Measurements from ENCODE around the gene IL19.
A peak's percentile ranks its signal among the peaks of the same experiment; 100 is the strongest.

IL19 gene

GRCh38 chr1:206863266-206863665 lies 92.7 kb downstream of the IL19 start:
- Histone ChIP-seq H2AFZ (ENCODE audit: low read depth, low read length) (no peak overlapping the region), H4K20me1 (ENCODE audit: insufficient read depth, low read length) (no peaks in the 10 kb centered on the region), H3K4me2 (ENCODE audit: insufficient read depth, low read length) (no peak overlapping the region), H3K27me3 (ENCODE audit: insufficient read depth, low read length, poor library complexity) (no peaks in the 10 kb centered on the region), H3K4me1 (ENCODE audit: insufficient read depth, low read length) (peaks cover 4% of the 10 kb centered on the region; the same call in 1 of the 2 replicates), H3K4me3 (ENCODE audit: low read depth in 1 of 2, low read length in 2 of 2) (no peak overlapping the region), H3K36me3 (ENCODE audit: insufficient read depth, low read length) (no peaks in the 10 kb centered on the region), H3K9ac (ENCODE audit: low read depth, low read length) (no peak overlapping the region), H3K79me2 (ENCODE audit: insufficient read depth, low read length) (no peaks in the 10 kb centered on the region), H3K27ac (ENCODE audit: low read length) (no peak overlapping the region), H3K9me3 (ENCODE audit: insufficient read depth, low read length, severe bottlenecking) (no peaks in the 10 kb centered on the region)
- DNase-seq (no peak), ATAC-seq (ENCODE audit: insufficient read depth, low read depth) (no peak)
- TF ChIP-seq CTCF (IDR thresholded peaks at IDR 0.05; ENCODE audit: borderline replicate concordance, extremely low read depth, low read length, poor library complexity, severe bottlenecking) (no peak), EZH2 (IDR thresholded peaks at IDR 0.05; ENCODE audit: borderline replicate concordance, low read depth, low read length, severe bottlenecking) (no peak)

GRCh38 chr1:206864939-206865671 lies 94.5 kb downstream of the IL19 start, which contains the start of gene IL20:
Gene IL20, plus strand, starts transcription at chr1:206865623. Its CDS starts 230 bp downstream, at chr1:206865853.
- Histone ChIP-seq H4K20me1 (ENCODE audit: insufficient read depth, low read length) (no peaks in the 10 kb centered on the region), H2AFZ (ENCODE audit: low read depth, low read length) (no peak within 1 kb of the TSS), H3K36me3 (ENCODE audit: insufficient read depth, low read length) (no peaks in the 10 kb centered on the region), H3K79me2 (ENCODE audit: insufficient read depth, low read length) (no peaks in the 10 kb centered on the region), H3K27ac (ENCODE audit: low read length) (no peak within 1 kb of the TSS), H3K27me3 (ENCODE audit: insufficient read depth, low read length, poor library complexity) (no peaks in the 10 kb centered on the region), H3K9ac (ENCODE audit: low read depth, low read length) (no peak within 1 kb of the TSS), H3K4me1 (ENCODE audit: insufficient read depth, low read length) (no peaks in the 10 kb centered on the region), H3K4me2 (ENCODE audit: insufficient read depth, low read length) (no peak within 1 kb of the TSS), H3K9me3 (ENCODE audit: insufficient read depth, low read length, severe bottlenecking) (no peaks in the 10 kb centered on the region), H3K4me3 (ENCODE audit: low read depth in 1 of 2, low read length in 2 of 2) (no peak within 1 kb of the TSS)
- DNase-seq, result peak; percentile 65
- TF ChIP-seq EZH2 (IDR thresholded peaks at IDR 0.05; ENCODE audit: borderline replicate concordance, low read depth, low read length, severe bottlenecking), result no peak
- TF ChIP-seq CTCF (IDR thresholded peaks at IDR 0.05; ENCODE audit: borderline replicate concordance, extremely low read depth, low read length, poor library complexity, severe bottlenecking), result peak; percentile 87
- ATAC-seq (ENCODE audit: insufficient read depth, low read depth), result peak; percentile 72; the same call in 1 of the 3 replicates

- H3K27me3 ChIP-seq (ENCODE audit: insufficient read depth, low read length, poor library complexity), result no peaks in the 10 kb centered on the region
- no peaks in the 10 kb centered on the region for H3K79me2 ChIP-seq (ENCODE audit: insufficient read depth, low read length)
- no peak overlapping the region for H3K4me2 ChIP-seq (ENCODE audit: insufficient read depth, low read length)
- H3K9me3 ChIP-seq (ENCODE audit: insufficient read depth, low read length, severe bottlenecking), result no peaks in the 10 kb centered on the region
- no peak overlapping the region for H3K9ac ChIP-seq (ENCODE audit: low read depth, low read length)
- H3K4me1 ChIP-seq (ENCODE audit: insufficient read depth, low read length), result no peaks in the 10 kb centered on the region
- H3K4me3 ChIP-seq (ENCODE audit: low read depth in 1 of 2, low read length in 2 of 2), result no peak overlapping the region
- H2AFZ ChIP-seq (ENCODE audit: low read depth, low read length), result no peak overlapping the region
- no peaks in the 10 kb centered on the region for H4K20me1 ChIP-seq (ENCODE audit: insufficient read depth, low read length)
- ATAC-seq (ENCODE audit: insufficient read depth, low read depth) (no peak), DNase-seq (no peak)
- H3K27ac ChIP-seq (ENCODE audit: low read length), result no peak overlapping the region
- no peaks in the 10 kb centered on the region for H3K36me3 ChIP-seq (ENCODE audit: insufficient read depth, low read length)
- no peak for TF ChIP-seq EZH2 (IDR thresholded peaks at IDR 0.05; ENCODE audit: borderline replicate concordance, low read depth, low read length, severe bottlenecking)
- no peak for TF ChIP-seq CTCF (IDR thresholded peaks at IDR 0.05; ENCODE audit: borderline replicate concordance, extremely low read depth, low read length, poor library complexity, severe bottlenecking)
Observed at GRCh38 chr1:206866062-206866461, 95.5 kb downstream of the IL19 start.
